ENCODE results near the gene CGNL1. TPM values are rescaled to one million over a fixed set of nuclear protein-coding genes. Genes with fewer than 3 reads are reported as not detected.
A peak's percentile ranks its signal among the peaks of the same experiment; 100 is the strongest.

The CGNL1 gene
- 1.8 and 3.3 TPM in 2 replicates for total RNA-seq (2022)
- Bru-seq, nascent RNA = percentile 36 among the genes with signal in this experiment
- percentile 28 among the genes with signal in this experiment for BruChase-seq, experiment 1, labeled RNA remaining after a 6-hour chase
- BruChase-seq, experiment 2, labeled RNA remaining after a 2-hour chase = percentile 28 among the genes with signal in this experiment
- long read RNA-seq, partial matches to known transcripts = 2 of 3 reads
- long read RNA-seq, other reads (novel, unspliced or antisense) = 1 of 3 reads

DNA sequence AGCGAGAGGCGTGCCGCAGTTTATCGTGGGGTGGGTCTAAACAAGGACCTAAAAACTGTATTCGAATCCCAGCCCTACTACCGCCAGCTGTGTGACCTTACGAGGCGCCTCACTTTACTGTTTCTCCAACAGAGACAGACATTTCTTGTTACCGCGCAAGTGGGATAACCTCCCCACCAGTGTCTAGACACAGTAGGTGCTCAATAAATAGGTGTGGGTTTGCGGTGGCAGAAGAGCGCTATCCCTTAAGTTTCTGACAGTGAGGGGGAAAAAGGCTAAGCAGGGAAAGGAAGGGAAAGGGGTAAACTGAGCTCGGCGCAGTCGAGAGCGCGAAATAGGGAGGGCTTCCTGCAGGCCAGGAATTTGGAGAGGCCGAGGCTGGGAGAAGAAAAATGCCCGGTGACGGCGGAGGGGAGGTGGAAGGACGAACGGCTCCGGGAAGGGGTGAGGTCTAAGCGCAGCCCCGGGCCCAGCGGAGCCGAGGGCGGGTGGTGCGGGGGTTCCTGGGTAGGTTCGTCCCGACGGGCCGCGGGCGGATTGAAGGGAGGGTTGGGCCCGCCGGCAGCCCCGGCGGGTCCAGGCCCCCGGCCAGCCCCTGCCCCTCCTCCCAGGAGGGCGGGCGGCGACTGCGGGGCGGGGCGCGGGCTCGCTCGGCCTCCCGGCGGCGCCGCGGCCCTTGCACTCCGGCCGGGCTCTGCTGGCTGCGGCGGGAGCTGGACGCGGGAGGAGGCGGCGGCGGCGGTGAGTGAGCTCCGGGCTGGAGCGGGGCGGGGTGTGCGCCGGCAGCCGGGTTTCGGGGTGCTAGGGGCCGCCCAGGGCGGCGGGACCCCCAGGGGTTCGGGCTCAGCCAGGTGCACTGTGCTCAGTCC lies at the start of gene CGNL1:
Gene CGNL1 (plus strand): TSS at position 679 of the 869 bp plus-strand sequence. CDS start 61,495 bp downstream, outside the sequence.
- TF ChIP-seq, protein P1, sequence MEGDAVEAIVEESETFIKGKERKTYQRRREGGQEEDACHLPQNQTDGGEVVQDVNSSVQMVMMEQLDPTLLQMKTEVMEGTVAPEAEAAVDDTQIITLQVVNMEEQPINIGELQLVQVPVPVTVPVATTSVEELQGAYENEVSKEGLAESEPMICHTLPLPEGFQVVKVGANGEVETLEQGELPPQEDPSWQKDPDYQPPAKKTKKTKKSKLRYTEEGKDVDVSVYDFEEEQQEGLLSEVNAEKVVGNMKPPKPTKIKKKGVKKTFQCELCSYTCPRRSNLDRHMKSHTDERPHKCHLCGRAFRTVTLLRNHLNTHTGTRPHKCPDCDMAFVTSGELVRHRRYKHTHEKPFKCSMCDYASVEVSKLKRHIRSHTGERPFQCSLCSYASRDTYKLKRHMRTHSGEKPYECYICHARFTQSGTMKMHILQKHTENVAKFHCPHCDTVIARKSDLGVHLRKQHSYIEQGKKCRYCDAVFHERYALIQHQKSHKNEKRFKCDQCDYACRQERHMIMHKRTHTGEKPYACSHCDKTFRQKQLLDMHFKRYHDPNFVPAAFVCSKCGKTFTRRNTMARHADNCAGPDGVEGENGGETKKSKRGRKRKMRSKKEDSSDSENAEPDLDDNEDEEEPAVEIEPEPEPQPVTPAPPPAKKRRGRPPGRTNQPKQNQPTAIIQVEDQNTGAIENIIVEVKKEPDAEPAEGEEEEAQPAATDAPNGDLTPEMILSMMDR (IDR thresholded peaks at IDR 0.05; ENCODE audit: unreplicated experiment) = no peak
- peak; percentile 61 for DNase-seq
- H3K4me1 Mint-ChIP-seq (ENCODE audit: low read depth, unreplicated experiment) = peaks cover 10% of the 10 kb centered on the region
- no TSS peak for BruUV-seq (replicated peaks)
- peaks cover 16% of the 10 kb centered on the region for H3K36me3 Mint-ChIP-seq (ENCODE audit: insufficient read depth, unreplicated experiment)
- intact Hi-C loops (cut with micrococcal nuclease; ENCODE audit: unreplicated experiment) = loop anchor here (5.0 kb wide), 1 partner anchor 131 kb away; no protein-coding TSS in a partner anchor
- CTCF ChIA-PET = interaction anchor here (0.6 to 3.7 kb wide), 5 partner anchors 130 to 229 kb away, joined by 3 to 45 read pairs (median 5); no protein-coding TSS in a partner anchor
- peak within 1 kb of the TSS; percentile 71 for H3K4me3 Mint-ChIP-seq (ENCODE audit: low read depth, unreplicated experiment)
- H3K27ac Mint-ChIP-seq (ENCODE audit: unreplicated experiment) = peak within 1 kb of the TSS; percentile 45
- H3K27me3 Mint-ChIP-seq (ENCODE audit: unreplicated experiment) = peaks cover 39% of the 10 kb centered on the region
- H3K9me3 Mint-ChIP-seq (ENCODE audit: low read depth, unreplicated experiment) = no peaks in the 10 kb centered on the region

GRCh38 chr15:57327985-57328471 lies 48.3 kb upstream of the CGNL1 start:
- Mint-ChIP-seq H3K4me3 (ENCODE audit: low read depth, unreplicated experiment) (no peak overlapping the region), H3K27ac (ENCODE audit: unreplicated experiment) (no peak overlapping the region), H3K4me1 (ENCODE audit: low read depth, unreplicated experiment) (no peaks in the 10 kb centered on the region), H3K36me3 (ENCODE audit: insufficient read depth, unreplicated experiment) (peaks cover 4% of the 10 kb centered on the region), H3K9me3 (ENCODE audit: low read depth, unreplicated experiment) (no peaks in the 10 kb centered on the region), H3K27me3 (ENCODE audit: unreplicated experiment) (peaks cover 34% of the 10 kb centered on the region)
- no peak for DNase-seq
- no TSS peak for BruUV-seq (replicated peaks)
- intact Hi-C loops (cut with micrococcal nuclease; ENCODE audit: unreplicated experiment) = no loop called here
- CTCF ChIA-PET = interaction anchor here (0.7 kb wide), 1 partner anchor 10 kb away, joined by 3 read pairs; no protein-coding TSS in a partner anchor
- TF ChIP-seq, protein P1 (IDR thresholded peaks at IDR 0.05; ENCODE audit: unreplicated experiment) = no peak

DNA sequence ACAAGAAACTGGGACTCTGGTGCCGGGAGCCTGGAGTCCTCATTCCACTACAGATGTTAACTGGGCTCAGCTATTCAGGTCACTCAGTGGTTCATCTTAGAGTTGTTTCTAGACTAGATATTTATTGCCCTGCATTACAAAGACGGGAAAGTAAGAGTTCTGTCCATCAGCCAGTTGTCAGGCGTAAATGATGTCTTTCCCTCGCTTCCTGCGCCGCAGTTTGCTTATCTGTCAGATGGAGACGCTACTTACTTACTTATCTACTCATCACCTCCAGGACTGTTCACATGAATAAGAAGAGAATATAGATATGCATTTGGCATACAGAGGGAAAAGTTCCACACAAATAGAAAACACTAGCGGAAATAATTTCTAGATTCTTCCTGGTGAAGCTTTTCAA lies 47.8 kb upstream of the CGNL1 start:
- H3K9me3 Mint-ChIP-seq (ENCODE audit: low read depth, unreplicated experiment) = no peaks in the 10 kb centered on the region
- peaks cover 34% of the 10 kb centered on the region for H3K27me3 Mint-ChIP-seq (ENCODE audit: unreplicated experiment)
- H3K27ac Mint-ChIP-seq (ENCODE audit: unreplicated experiment) = no peak overlapping the region
- no peak overlapping the region for H3K4me3 Mint-ChIP-seq (ENCODE audit: low read depth, unreplicated experiment)
- H3K36me3 Mint-ChIP-seq (ENCODE audit: insufficient read depth, unreplicated experiment) = peaks cover 4% of the 10 kb centered on the region
- CTCF ChIA-PET = interaction anchor here (0.7 kb wide), 1 partner anchor 9 kb away, joined by 3 read pairs; no protein-coding TSS in a partner anchor
- BruUV-seq (replicated peaks) = no TSS peak
- intact Hi-C loops (cut with micrococcal nuclease; ENCODE audit: unreplicated experiment) = no loop called here
- DNase-seq = no peak
- TF ChIP-seq, protein P1 (IDR thresholded peaks at IDR 0.05; ENCODE audit: unreplicated experiment) = no peak
- H3K4me1 Mint-ChIP-seq (ENCODE audit: low read depth, unreplicated experiment) = no peaks in the 10 kb centered on the region

DNA sequence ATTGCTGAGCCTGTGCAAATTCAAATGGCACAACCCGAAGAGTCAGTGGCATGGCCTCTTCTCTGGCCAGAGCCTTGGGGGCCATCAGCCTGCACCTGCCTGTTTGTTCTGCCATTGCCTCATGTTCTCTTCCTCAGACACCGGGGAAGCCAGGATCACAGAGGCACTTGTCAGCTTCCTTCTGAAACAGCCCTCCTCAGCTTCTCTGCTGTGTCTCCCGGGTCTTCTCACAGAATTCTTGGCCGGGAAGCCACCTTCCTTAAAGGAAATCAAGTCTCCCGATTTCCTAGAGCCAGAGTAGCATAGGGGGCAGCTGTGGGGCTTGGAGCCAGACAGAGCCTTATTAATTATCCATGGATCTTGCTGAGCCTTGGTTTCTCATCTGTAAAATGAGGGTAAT lies 47.4 kb upstream of the CGNL1 start:
- intact Hi-C loops (cut with micrococcal nuclease; ENCODE audit: unreplicated experiment) = no loop called here
- H3K4me1 Mint-ChIP-seq (ENCODE audit: low read depth, unreplicated experiment) = peaks cover 2% of the 10 kb centered on the region
- TF ChIP-seq, protein P1 (IDR thresholded peaks at IDR 0.05; ENCODE audit: unreplicated experiment) = no peak
- no peaks in the 10 kb centered on the region for H3K9me3 Mint-ChIP-seq (ENCODE audit: low read depth, unreplicated experiment)
- peaks cover 5% of the 10 kb centered on the region for H3K36me3 Mint-ChIP-seq (ENCODE audit: insufficient read depth, unreplicated experiment)
- H3K27ac Mint-ChIP-seq (ENCODE audit: unreplicated experiment) = no peak overlapping the region
- peaks cover 34% of the 10 kb centered on the region for H3K27me3 Mint-ChIP-seq (ENCODE audit: unreplicated experiment)
- BruUV-seq (replicated peaks) = no TSS peak
- CTCF ChIA-PET = no interaction called here
- no peak for DNase-seq
- no peak overlapping the region for H3K4me3 Mint-ChIP-seq (ENCODE audit: low read depth, unreplicated experiment)
